ENCODE data around the gene EFR3B. TPM values are rescaled to one million over a fixed set of nuclear protein-coding genes. Genes with fewer than 3 reads are reported as not detected.

The EFR3B gene
- total RNA-seq, 1 donor from 2014 or later, result 9.0 TPM

GRCh38 chr2:25188405-25188804 lies 146.5 kb downstream of the EFR3B start:
- Histone ChIP-seq H3K9me3 (no peaks in the 10 kb centered on the region), H3K4me3 (no peak overlapping the region), H3K27ac (no peak overlapping the region), H3K27me3 (ENCODE audit: low read depth) (no peaks in the 10 kb centered on the region), H3K4me1 (no peaks in the 10 kb centered on the region), H3K36me3 (no peaks in the 10 kb centered on the region)
- no peak for DNase-seq
- no peak for ATAC-seq
- intact Hi-C loops (cut with DNase I), result no loop called here
- no peak for TF ChIP-seq CTCF (IDR thresholded peaks at IDR 0.05)

- DNase-seq (no peak), ATAC-seq (no peak)
- TF ChIP-seq CTCF (IDR thresholded peaks at IDR 0.05), result no peak
- Histone ChIP-seq H3K27me3 (ENCODE audit: low read depth) (no peaks in the 10 kb centered on the region), H3K9me3 (no peaks in the 10 kb centered on the region), H3K4me3 (no peak overlapping the region), H3K4me1 (no peaks in the 10 kb centered on the region), H3K36me3 (no peaks in the 10 kb centered on the region), H3K27ac (no peak overlapping the region)
- intact Hi-C loops (cut with DNase I), result no loop called here
Observed at GRCh38 chr2:25190536-25190935, 148.7 kb downstream of the EFR3B start.

GRCh38 chr2:25194576-25195122 lies 152.8 kb downstream of the EFR3B start:
- H3K4me1 ChIP-seq, result peaks cover 4% of the 10 kb centered on the region
- DNase-seq, result no peak
- ATAC-seq, result no peak
- H3K9me3 ChIP-seq, result no peaks in the 10 kb centered on the region
- intact Hi-C loops (cut with DNase I), result no loop called here
- no peaks in the 10 kb centered on the region for H3K27me3 ChIP-seq (ENCODE audit: low read depth)
- H3K27ac ChIP-seq, result no peak overlapping the region
- no peak for TF ChIP-seq CTCF (IDR thresholded peaks at IDR 0.05)
- no peaks in the 10 kb centered on the region for H3K36me3 ChIP-seq
- H3K4me3 ChIP-seq, result no peak overlapping the region

GRCh38 chr2:25197336-25198208 lies 155.7 kb downstream of the EFR3B start:
- TF ChIP-seq CTCF (IDR thresholded peaks at IDR 0.05), result no peak
- DNase-seq, result no peak
- Histone ChIP-seq H3K4me1 (peaks cover 4% of the 10 kb centered on the region), H3K36me3 (no peaks in the 10 kb centered on the region), H3K9me3 (no peaks in the 10 kb centered on the region), H3K27me3 (ENCODE audit: low read depth) (no peaks in the 10 kb centered on the region), H3K4me3 (no peak overlapping the region), H3K27ac (no peak overlapping the region)
- intact Hi-C loops (cut with DNase I), result no loop called here
- ATAC-seq, result no peak

- Histone ChIP-seq H3K4me1 (peaks cover 4% of the 10 kb centered on the region), H3K27me3 (ENCODE audit: low read depth) (no peaks in the 10 kb centered on the region), H3K36me3 (no peaks in the 10 kb centered on the region), H3K27ac (no peak overlapping the region), H3K9me3 (no peaks in the 10 kb centered on the region), H3K4me3 (no peak overlapping the region)
- intact Hi-C loops (cut with DNase I), result no loop called here
- no peak for ATAC-seq
- no peak for TF ChIP-seq CTCF (IDR thresholded peaks at IDR 0.05)
- DNase-seq, result no peak
Observed at GRCh38 chr2:25198209-25198525, 156.3 kb downstream of the EFR3B start.
